HG03196 (cell line): ENCODE results near the gene APBB3.

Source experiments
- ATAC-seq: cut with Tn5 transposase; IDR thresholded peaks from one replicate; pipeline ENCODE4 v1.9.1; 2021; ENCODE audit not compliant: unreplicated experiment

The APBB3 gene

GRCh38 chr5:140555747-140556312, 8.6 kb downstream of the APBB3 start:
- ATAC-seq = no peak

DNA sequence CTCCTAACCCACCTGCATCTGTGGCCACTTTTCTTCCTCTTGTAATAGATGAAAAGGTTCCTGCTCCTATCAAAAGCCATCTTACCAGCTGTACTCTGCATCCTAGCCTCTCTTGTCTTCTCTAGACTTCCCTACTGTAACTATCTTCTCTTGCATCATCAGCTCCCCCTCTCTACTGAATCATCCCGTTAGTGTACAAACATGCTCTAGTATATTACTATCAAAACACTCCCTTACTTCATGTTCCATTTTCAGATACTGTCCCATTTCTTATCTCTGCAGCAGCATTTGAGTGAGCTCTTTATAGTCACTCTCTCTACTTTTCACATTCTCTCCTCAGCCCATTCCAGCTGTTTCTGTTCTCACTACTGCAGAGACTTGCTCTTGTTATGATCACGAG, 9.9 kb downstream of the APBB3 start:
- ATAC-seq = no peak

- no peak for ATAC-seq
Observed at GRCh38 chr5:140553657-140554056, 10.7 kb downstream of the APBB3 start.

GRCh38 chr5:140551872-140552271, 12.5 kb downstream of the APBB3 start:
- ATAC-seq = no peak

GRCh38 chr5:140550147-140551079, 14.0 kb downstream of the APBB3 start:
- ATAC-seq = no peak

DNA sequence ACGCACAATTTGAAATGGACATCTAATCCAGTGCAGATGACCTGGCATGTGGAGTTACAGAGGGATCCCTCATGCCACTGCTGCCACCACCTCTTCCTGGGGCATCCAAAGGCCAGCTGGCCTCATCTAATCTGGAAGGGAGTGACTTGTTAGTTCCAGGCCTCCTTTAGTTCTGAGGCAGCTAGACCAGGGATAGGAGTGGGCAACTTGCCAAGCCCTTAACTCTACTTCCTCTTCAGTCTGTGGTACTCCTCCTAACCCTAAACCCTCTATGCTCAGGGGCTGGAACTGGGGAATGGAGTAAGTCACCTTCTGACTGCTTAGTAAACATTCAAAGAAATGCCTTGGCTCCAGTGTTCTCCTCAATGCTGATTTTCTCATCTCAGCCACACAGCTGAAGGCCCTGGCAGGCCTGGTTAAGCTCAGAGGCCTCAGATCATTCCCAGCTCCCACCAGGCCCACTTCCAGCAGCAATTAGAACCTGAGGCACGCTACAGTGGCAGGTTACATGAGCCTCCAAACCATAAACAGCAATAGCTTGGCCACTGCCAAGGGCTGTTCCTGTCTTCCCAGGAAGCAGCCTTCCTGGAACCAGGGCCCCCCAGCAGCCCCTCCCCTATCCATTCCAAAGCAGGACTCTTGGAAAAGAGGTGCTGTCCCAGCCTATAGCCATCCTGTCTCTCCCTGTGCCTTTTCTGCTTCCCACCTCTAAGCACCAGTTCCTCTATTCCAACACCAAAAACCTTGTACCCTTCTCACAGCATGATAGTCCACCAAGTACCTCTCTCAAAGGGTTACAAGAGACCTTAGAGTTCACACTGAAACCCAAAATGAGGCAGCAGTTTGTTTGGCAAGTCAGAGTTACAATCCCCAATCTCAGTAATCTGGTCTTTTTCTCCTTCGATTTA, 14.9 kb downstream of the APBB3 start:
- no peak for ATAC-seq

DNA sequence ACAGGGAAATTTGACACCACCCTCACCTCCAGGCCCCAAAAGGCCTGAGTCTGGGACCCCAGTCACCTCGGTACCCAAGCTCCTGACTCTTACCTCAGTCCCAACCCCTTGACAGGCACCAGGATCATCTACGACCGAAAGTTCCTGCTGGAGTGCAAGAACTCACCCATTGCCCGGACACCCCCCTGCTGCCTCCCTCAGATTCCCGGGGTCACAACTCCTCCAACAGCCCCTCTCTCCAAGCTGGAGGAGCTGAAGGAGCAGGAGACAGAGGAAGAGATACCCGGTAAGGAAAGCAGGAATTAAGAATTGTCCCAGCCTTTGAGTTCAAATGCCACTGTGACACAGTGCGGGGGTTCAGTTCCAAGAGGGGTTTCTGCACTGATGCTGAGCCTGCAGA, 15.6 kb downstream of the APBB3 start:
- ATAC-seq = no peak

GRCh38 chr5:140548300-140548688, 16.1 kb downstream of the APBB3 start:
- no peak for ATAC-seq

- ATAC-seq = peak; percentile 97
Observed at GRCh38 chr5:140547508-140548299, 16.7 kb downstream of the APBB3 start, which contains the start of gene EIF4EBP3. TSS of gene EIF4EBP3 (plus strand) at chr5:140547662. CDS start at chr5:140547738, 76 bp downstream.

DNA sequence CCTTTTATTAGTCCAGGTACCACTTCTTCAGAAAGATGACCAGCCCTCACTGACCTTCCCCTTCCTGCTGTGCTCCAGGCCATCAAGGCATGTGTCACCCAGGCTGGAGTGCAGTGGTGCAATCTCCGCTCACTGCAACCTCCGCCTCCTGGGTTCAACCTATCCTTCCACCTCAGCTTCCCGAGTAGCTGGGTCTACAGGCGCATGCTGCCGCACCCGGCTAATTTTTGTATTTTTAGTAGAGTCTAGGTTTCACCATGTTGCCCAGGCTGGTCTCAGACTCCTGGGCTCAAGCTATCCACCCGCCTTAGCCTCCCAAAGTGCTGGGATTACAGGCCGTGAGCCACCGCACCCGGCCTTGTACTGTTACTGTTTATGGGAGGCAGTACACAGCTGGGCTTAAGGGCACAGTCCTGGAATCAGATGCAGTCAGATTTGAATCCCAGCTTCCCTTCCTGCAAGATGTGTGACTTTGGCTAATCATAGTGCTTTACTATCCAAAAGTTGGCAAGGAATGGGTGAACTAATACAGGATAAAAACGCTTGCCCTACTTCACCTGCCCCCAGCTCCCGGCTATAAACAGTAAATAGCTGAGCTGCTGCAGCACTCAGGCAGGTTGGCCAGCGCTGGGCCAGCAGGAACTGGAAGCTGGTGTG, 17.4 kb downstream of the APBB3 start:
- ATAC-seq = no peak

DNA sequence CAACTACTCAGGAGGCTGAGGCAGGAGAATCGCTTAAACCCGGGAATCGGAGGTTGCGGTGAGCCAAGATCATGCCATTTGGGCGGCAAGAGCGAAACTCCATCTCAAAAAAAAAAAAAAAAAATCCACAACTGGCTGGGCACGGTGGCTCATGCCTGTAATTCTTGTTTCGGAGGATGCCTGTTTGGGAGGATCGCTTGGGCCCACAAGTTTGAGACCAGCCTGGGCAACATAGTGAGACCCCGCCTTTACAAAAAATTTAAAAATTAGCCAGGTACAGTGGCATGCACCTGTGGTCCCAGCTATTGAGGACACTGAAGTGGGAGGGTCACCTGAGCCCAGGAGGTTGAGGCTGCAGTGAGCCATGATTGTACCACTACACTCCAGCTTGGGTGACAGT, 18.8 kb downstream of the APBB3 start:
- no peak for ATAC-seq

DNA sequence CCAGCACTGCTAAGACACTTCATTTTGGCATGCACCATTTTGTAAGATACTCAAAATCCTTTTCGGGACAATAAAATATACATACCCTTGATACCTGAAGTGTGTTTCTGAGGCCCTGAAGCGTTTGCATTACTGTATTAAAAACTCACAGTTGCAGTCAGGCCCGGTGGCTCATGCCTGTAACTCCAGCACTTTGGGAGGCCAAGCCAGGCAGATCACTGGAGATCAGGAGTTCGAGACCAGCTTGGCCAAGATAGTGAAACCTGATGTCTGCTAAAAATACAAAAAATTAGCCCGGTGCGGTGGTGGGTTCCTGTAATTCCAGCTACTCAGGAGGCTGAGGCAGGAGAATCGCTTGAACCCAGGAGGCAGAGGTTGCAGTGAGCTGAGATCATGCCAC, 19.4 kb downstream of the APBB3 start:
- no peak for ATAC-seq

DNA sequence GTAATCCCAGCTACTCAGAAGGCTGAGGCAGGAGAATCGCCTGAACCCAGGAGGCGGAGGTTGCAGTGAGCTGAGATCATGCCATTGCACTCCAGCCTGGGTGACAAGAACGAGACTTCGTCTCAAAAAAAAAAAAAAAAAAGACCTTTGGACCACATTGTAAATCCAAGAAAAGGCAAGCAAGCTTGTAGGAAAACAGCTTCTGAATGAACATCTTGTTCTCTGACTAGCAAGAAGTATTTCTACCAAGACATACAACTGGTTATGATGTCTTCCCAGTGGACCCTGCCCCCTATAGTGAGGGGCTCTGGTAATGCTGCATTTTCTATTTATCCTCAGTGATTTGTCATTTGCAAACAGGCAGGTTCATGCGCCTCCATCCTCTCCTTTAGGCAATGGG, 21.4 kb downstream of the APBB3 start:
- ATAC-seq = no peak

DNA sequence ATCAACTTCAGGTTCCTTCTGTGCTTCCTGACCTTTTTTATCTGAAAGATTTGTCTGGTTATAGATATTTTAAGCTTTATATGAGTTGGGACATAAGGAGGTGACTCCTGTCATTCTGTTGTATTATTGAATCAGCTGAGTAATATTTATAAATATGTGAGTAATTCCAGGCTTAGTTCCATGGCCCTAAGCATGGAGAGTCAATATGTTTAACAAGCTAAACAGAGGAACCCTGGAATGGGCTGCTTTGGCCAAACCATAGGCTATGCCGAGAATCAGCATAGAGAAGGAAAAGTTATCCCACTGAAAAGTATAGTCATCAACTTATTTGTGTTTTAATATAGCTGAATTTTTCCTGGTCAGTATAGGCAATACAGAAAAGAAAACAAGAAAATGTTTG, 24.2 kb downstream of the APBB3 start:
- ATAC-seq = no peak

GRCh38 chr5:140524003-140524402, 40.4 kb downstream of the APBB3 start:
- ATAC-seq = no peak

- ATAC-seq = no peak
Observed at GRCh38 chr5:140513124-140513523, 51.3 kb downstream of the APBB3 start.

GRCh38 chr5:140509898-140510297, 54.5 kb downstream of the APBB3 start:
- ATAC-seq = no peak
